ENCODE measurements around the gene MARS1.
A peak's percentile ranks its signal among the peaks of the same experiment; 100 is the strongest.

The MARS1 gene

DNA sequence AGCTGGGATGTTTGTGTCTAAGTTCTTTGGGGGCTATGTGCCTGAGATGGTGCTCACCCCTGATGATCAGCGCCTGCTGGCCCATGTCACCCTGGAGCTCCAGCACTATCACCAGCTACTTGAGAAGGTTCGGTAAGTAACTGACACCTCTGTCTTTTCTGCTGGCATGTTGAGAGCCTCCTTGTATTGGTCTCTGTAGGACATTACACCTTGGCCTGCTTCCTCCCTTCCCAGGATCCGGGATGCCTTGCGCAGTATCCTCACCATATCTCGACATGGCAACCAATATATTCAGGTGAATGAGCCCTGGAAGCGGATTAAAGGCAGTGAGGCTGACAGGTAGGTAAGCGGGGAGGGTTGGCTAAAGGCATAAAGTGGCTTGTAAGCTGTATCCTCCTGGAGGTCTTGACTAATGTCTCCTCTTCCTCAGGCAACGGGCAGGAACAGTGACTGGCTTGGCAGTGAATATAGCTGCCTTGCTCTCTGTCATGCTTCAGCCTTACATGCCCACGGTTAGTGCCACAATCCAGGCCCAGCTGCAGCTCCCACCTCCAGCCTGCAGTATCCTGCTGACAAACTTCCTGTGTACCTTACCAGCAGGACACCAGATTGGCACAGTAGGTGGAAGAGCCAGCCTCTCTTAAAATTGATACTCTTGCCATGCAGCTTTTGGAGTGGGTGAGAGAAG is 27.0 kb downstream of the MARS1 start:
- TF ChIP-seq, protein P1, sequence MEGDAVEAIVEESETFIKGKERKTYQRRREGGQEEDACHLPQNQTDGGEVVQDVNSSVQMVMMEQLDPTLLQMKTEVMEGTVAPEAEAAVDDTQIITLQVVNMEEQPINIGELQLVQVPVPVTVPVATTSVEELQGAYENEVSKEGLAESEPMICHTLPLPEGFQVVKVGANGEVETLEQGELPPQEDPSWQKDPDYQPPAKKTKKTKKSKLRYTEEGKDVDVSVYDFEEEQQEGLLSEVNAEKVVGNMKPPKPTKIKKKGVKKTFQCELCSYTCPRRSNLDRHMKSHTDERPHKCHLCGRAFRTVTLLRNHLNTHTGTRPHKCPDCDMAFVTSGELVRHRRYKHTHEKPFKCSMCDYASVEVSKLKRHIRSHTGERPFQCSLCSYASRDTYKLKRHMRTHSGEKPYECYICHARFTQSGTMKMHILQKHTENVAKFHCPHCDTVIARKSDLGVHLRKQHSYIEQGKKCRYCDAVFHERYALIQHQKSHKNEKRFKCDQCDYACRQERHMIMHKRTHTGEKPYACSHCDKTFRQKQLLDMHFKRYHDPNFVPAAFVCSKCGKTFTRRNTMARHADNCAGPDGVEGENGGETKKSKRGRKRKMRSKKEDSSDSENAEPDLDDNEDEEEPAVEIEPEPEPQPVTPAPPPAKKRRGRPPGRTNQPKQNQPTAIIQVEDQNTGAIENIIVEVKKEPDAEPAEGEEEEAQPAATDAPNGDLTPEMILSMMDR (IDR thresholded peaks at IDR 0.05; ENCODE audit: poor library complexity, severe bottlenecking), result no peak
- no peak for DNase-seq (ENCODE audit: low spot score)
- peaks cover 11% of the 10 kb centered on the region for H3K4me1 ChIP-seq (ENCODE audit: insufficient read depth, poor library complexity, severe bottlenecking)
- H3K27me3 ChIP-seq (ENCODE audit: insufficient read depth, poor library complexity, severe bottlenecking), result no peaks in the 10 kb centered on the region
- no peak overlapping the region for H3K27ac ChIP-seq (ENCODE audit: poor library complexity, severe bottlenecking)
- H3K4me3 ChIP-seq (ENCODE audit: severe bottlenecking), result no peak overlapping the region
- peaks cover 98% of the 10 kb centered on the region for H3K36me3 ChIP-seq (ENCODE audit: low read depth)
- no peak; the same call in 2 of the 3 replicates for ATAC-seq (ENCODE audit: low read depth)
- no peaks in the 10 kb centered on the region for H3K9me3 ChIP-seq (ENCODE audit: severe bottlenecking)

DNA sequence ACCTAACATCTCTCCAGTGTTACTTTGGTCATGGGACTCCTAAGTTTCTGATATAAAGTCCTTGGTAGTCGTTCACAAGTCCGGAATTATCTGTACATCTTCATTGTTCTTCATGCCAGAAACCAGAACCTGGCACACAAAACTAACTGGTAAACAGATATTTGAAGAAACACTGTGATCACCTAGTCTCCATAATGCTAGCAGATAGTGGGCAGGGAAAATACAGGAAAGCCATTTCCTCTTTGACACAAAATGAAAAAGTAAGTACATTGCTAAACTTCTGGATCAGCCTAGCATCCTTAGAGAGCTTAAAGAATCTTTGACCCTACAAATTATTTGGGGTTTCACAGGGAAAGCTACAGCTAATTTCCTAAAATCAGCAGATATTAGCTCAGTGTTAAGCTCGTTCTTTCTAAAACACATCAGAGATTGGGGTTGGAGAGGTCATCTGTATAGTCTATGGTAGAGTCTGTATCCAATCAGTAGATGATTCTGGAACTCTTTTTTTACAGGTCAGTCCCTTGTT is 27.6 kb downstream of the MARS1 start:
- Histone ChIP-seq H3K36me3 (ENCODE audit: low read depth) (peaks cover 95% of the 10 kb centered on the region), H3K4me3 (ENCODE audit: severe bottlenecking) (no peak overlapping the region), H3K27ac (ENCODE audit: poor library complexity, severe bottlenecking) (no peak overlapping the region), H3K9me3 (ENCODE audit: severe bottlenecking) (no peaks in the 10 kb centered on the region), H3K27me3 (ENCODE audit: insufficient read depth, poor library complexity, severe bottlenecking) (no peaks in the 10 kb centered on the region), H3K4me1 (ENCODE audit: insufficient read depth, poor library complexity, severe bottlenecking) (peaks cover 10% of the 10 kb centered on the region)
- no peak for DNase-seq (ENCODE audit: low spot score)
- TF ChIP-seq, protein P1 (IDR thresholded peaks at IDR 0.05; ENCODE audit: poor library complexity, severe bottlenecking), result no peak
- no peak for ATAC-seq (ENCODE audit: low read depth)

DNA sequence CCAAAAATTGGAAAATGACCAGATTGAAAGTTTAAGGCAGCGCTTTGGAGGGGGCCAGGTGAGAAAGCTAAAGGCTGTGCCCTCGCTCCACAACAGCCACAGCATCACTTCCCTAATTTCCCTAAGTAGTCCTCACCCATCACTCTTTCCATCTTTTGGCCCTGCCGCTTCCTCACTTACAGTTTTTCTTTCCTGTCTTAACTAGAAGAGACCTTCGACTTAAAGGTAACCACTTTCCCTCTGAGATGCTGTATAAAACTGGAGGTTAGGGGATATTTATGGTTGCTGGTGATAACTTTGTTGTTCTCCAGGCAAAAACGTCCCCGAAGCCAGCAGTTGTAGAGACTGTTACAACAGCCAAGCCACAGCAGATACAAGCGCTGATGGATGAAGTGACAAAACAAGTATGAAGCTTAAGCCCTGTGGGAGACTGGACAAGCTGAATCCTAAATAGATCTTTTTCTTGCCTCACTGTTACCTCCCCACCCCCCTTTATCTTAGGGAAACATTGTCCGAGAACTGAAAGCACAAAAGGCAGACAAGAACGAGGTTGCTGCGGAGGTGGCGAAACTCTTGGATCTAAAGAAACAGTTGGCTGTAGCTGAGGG is 28.2 kb downstream of the MARS1 start:
- no peak for DNase-seq (ENCODE audit: low spot score)
- TF ChIP-seq, protein P1 (IDR thresholded peaks at IDR 0.05; ENCODE audit: poor library complexity, severe bottlenecking), result no peak
- H3K27ac ChIP-seq (ENCODE audit: poor library complexity, severe bottlenecking), result no peak overlapping the region
- H3K9me3 ChIP-seq (ENCODE audit: severe bottlenecking), result no peaks in the 10 kb centered on the region
- no peaks in the 10 kb centered on the region for H3K27me3 ChIP-seq (ENCODE audit: insufficient read depth, poor library complexity, severe bottlenecking)
- H3K4me3 ChIP-seq (ENCODE audit: severe bottlenecking), result no peak overlapping the region
- peaks cover 13% of the 10 kb centered on the region for H3K4me1 ChIP-seq (ENCODE audit: insufficient read depth, poor library complexity, severe bottlenecking)
- ATAC-seq (ENCODE audit: low read depth), result no peak
- peaks cover 90% of the 10 kb centered on the region for H3K36me3 ChIP-seq (ENCODE audit: low read depth)

DNA sequence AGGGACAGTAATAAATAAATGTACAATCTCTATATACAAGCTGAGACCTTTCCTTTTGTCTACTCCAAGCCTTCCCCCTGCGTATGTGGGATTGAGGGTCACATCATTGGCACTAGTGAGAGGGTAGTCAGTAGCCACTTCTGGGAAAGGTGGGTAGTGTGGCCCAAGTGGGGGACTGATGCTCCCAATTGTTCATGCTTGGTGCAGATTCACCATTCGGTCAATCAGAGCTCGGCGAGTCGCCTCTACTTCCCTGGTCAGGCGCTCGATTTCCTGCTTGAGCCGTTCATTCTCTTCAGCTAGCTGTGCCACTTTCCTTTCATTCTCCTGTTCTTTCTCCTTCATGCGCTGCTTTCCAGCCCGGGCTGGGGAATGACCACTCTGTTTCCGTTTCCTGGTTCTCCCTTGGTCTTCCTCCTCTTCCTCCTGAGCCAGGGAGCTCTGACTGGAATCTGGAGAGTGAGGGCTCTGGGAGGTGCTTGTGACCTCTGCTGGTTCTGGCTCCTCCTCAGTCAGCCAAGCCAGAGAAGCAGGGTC is 28.8 kb downstream of the MARS1 start:
- Histone ChIP-seq H3K36me3 (ENCODE audit: low read depth) (peaks cover 83% of the 10 kb centered on the region), H3K4me3 (ENCODE audit: severe bottlenecking) (no peak overlapping the region), H3K9me3 (ENCODE audit: severe bottlenecking) (no peaks in the 10 kb centered on the region), H3K4me1 (ENCODE audit: insufficient read depth, poor library complexity, severe bottlenecking) (peaks cover 20% of the 10 kb centered on the region), H3K27me3 (ENCODE audit: insufficient read depth, poor library complexity, severe bottlenecking) (no peaks in the 10 kb centered on the region), H3K27ac (ENCODE audit: poor library complexity, severe bottlenecking) (peak overlapping the region; percentile 90)
- ATAC-seq (ENCODE audit: low read depth), result no peak
- TF ChIP-seq, protein P1 (IDR thresholded peaks at IDR 0.05; ENCODE audit: poor library complexity, severe bottlenecking), result no peak
- DNase-seq (ENCODE audit: low spot score), result no peak
